Stimulated activated naive CD4-positive, alpha-beta T cell (primary cell): ENCODE data around the gene CTNNA3.

Source experiments
- DNase-seq, 6 experiments: peaks; one replicate each; lab custom pipeline; 2025; lab: John Stamatoyannopoulos, UW

The CTNNA3 gene

DNA sequence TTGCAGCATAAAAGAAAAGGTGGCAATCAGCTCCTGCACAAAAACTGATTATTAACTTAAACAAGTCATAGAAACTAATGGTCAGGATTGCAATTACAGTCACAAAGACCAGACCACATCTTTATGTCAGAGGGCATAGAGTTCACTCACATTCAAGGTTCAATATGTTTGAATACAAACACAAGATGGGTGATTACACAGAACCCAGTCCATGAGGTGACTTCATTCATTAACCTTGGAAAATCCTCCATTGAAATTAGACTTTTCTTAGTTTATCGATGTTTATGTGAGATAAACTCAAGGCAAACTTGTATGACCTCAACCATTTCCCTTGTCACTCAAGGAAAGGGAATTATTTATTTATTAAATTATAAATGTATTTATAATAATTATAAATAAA, 1158.8 kb downstream of the CTNNA3 start:
- no peak for DNase-seq

DNA sequence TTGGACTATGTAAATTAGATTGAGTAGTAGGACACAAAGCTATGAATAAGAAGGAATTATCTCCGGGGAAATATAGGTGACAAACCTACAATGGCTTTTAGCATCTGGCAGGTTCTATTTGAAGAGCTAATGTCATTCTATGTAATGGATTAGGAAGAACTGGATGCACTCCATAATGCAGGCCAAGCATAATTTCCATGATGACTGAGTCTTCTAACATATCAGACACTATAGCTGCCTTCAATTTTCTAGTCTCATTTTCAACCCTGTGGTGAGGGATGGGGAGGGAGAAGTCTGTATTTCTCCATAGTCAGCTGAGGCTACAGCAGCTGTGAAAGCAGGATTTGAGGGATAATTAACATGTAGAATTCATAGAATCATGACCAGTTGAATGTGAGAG, 1160.6 kb downstream of the CTNNA3 start:
- DNase-seq = no peak

DNA sequence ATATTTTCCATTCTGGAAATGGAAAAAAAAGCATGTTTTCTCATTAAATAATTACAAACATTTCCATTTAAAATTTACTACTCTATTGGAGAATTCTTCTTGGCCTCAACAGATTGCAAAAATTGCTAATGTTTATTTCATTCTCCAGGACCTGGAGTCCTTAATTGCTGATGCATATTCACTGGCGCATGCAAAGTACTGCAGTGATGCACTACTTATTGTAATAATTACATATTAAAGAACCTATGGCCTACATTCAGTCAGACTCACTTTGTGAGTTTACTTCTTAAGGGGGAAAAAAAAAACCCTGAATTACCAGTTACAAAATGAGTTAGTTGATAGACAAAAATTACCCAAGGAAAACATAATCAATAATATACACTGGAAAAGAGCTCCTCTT, 1161.1 kb downstream of the CTNNA3 start:
- DNase-seq = no peak

DNA sequence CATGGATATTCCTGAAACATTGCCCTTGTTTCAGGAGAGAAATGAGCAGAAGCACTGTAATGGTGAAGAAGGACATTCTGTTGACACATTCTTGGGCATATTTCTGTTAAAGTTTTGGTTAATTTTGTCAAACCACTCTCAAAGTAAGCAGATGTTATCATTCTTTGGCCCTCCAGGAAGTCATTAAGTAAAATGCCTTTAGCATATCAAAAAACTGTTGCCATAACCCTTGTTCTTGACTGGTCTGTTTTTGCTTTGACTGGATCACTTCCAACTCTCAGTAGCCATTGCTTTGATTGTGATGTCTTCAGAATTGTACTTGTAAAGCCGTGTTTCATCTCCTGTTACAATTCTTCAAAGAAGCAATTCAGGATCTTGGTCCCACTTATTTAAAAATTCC, 1174.5 kb downstream of the CTNNA3 start:
- no peak for DNase-seq

DNA sequence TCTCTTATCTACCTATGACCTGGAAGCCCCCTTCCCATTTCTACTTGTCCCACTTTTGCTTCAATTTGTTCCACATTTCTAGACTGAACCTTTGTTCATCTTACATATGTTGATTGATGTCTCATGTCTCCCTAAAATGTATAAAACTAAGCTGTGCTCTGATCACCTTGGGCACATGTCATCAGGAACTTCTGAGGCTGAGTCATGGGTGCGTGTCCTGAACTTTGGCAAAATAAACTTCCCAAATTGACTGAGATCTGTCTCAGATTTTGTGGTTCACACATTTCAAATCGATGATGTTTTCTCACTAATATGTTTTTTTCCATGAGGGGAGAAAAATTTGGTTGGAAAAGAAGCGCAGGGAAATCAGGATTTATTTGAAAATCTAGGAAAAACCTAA, 1176.4 kb downstream of the CTNNA3 start:
- DNase-seq = no peak

DNA sequence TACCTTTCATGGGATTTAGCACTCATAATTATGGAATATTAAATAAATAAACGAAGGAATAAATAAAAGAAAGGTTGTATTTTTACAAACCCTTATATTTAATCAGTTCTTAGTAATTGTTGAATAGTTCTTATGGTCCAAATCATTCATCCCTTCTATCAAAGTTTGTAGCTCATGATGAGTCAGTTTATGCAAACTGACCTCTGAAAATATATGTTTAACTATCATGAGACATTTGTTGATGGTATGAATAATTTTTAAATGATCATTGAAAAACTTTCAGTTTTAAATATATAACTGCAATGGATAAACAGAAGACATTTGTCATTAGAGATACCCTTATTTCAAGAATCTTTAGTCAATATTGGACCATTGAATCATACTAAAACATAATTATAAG, 1181.3 kb downstream of the CTNNA3 start:
- DNase-seq = no peak

DNA sequence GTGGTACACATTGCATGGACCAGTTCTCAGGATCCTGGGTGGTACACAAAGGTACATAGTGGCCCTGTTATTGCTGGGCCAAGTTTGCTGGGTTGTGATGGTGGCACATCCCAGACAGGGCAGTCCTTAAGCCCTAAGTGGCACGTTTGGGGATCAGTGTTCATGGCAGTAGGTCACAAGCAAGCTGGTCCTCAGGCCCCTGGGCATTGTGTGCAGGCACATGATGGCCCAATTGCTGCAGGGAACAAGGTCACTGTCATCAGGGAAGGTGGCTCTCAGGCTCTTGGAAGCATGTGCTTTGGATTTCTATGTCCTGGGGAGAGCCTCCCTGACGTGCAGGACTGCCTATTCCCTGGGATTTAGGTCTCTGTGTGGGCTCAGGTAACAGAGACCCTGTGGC, 1182.5 kb downstream of the CTNNA3 start:
- DNase-seq = no peak

DNA sequence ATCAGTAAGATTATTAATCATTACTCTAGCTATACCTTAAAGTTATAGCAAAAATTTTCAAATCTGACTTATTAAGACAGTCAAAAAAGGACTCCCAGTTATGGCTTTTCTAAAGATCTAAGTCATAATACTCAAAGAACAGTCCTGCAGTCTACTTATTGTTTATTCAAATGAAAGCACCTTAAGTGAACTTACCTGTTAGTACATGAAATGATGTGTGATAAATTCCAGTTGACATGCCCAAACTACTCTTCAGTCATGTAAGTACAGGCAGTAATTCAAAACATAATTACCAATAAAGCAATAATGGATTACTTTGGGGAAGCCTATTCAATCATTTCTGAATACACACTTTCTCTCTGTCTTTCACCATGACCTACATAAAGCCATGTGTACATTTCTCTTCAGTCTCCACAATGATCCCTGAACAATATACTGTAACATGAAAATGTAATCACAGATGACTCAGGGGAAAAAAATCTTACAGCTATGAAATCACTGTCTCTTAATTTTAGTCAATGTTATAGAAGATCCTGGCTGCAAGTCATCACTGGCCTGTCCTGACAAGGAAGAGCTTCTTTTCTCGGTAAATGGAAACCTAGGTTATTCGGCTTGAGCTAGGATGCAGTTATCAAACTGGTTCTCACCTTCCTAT, 1190.9 kb downstream of the CTNNA3 start:
- DNase-seq = no peak

DNA sequence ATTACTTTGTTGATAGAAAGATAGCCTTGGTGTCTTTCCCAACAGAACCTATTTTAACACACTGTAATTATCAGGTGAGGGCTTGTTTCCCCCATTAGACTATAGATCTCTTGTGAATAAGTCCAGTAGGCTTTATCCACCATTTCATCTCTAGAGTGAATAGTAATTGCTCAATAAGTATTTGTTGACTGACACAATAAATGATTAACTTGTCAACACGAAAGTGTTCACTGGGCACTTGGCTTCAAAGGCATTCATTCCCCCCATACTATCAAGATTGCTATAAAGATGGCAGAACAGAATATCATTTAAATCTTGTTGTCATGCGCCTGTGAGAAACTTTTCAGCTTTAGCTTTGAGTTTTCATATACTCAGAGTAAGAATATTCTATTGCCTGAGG, 1194.6 kb downstream of the CTNNA3 start:
- no peak for DNase-seq

DNA sequence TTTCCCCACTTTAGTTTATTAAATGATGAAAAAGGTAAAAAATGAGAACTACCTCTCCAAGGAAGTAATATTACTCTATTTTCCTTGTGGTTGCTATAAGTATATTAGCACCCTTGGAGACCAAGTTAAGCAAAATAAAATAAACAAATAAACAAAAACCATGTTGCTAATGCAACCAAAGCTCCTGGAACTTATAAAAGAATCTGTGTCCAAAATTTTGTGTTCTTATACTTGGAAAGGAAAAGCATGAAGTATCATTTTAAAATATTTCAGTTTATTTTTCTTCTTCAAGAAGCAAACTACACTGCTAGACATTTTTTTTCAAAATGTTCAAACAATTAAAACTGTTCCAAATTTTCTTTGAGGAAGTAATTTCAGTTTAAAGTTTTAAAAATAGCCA, 1212.0 kb downstream of the CTNNA3 start:
- no peak for DNase-seq

DNA sequence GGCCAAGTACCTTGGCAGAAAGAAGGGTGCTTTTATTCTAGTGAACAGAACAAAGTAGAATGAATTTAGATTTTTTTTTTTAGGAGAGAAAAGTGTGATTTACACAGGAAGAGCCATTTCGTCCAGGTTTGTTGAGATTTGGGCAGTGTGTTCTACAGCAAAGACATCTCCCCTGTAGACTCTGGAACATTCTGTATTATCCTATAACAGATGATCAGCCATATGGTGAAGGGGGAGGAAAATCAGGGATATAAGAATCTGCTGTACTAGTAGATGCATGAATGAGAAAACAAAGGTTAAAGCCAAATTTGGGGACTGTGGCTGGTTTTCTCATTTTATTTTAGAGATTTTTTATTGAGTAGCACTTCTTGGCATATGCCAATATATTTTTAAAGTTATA, 1223.8 kb downstream of the CTNNA3 start:
- DNase-seq = no peak

DNA sequence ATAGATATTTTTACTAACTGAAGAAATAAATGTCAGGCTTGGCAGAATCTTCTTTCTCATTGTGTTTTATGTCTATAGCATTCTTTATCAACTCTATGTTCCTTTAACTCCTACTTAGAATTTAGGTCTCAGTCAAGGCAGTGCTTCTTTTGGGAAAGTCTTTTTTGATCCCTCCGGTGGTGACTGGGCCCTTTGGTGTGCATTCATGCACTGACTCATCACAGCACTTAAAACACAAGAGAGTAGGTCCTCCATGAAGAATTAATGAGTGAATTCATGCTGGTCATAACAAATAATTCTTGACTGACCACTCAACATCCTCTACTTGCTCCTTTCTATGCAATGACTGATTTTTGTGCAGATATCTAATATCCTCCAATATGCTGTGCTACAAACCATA, 1229.0 kb downstream of the CTNNA3 start:
- DNase-seq = no peak

DNA sequence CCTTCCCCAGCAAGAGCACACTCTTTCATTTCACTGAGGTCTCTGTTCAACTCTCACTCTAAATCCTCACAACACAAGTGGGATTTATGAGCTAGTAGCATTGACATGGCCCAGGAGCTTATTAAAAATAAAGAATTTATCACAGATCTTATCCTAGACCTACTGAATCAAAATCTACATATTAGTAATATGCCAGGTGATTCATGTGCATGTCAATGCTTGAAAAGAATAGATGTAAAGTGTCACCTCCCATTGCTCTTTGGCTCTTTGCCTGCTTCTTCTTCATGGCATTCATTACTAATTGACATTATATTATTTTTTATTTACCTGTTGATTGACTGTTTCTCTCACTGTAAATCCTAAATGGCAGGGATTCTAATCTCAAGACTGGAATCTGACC, 1229.4 kb downstream of the CTNNA3 start:
- no peak for DNase-seq

DNA sequence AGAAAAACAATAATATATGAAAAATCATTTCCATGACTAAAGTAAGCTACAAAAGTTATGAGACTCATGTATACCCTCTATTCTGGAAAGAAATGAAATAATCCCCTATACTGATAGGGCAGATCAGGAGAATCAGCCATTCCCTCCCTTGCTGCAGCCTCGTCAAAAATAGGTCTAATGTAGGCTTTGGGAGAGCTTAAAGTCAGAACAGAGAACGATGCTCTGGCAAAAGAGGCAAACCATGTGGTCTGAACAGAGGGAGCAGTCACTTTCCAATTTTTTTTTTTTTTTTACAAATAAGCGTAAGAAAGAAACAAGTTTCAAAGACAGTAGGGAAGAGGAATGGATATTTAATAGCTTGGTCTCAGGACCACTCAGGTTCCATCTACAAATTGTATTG, 1232.4 kb downstream of the CTNNA3 start:
- DNase-seq = no peak

DNA sequence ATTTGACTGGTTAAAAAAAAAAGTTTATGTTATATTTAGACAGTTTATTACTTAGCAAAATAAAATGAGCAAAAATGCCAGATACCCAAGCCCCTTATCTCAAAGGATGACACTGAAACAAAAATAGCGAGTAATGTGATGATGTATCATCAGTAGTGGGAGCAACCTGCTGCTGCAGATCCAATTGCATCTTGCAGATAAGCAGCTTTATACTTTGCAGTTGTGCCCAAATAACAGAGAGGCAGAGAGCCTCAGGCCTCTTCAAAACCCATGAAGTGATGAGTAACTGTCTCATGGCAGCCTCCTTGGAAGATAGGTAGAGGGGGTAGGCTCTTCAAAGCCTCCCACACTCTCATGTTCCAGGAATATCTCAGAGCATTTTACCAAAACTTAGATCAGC, 1238.4 kb downstream of the CTNNA3 start:
- no peak for DNase-seq

DNA sequence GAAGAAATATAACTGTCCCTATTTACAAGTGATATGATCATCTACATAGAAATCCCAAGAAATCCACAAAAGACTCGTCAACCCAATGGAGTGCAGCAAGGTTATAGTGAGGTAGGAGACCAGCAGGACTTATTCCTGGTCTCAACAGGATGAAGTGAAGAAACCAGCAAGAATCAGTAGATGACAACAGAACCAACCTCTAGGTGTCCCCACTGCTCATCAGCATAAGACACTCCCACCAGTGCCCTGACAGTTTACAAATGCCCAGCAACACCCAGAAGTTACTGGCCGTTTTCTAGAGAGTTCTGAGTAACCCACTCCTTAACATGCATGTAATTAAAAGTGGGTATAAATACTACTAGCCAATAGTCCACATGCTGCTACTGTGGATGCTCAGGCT, 1240.7 kb downstream of the CTNNA3 start:
- no peak for DNase-seq

DNA sequence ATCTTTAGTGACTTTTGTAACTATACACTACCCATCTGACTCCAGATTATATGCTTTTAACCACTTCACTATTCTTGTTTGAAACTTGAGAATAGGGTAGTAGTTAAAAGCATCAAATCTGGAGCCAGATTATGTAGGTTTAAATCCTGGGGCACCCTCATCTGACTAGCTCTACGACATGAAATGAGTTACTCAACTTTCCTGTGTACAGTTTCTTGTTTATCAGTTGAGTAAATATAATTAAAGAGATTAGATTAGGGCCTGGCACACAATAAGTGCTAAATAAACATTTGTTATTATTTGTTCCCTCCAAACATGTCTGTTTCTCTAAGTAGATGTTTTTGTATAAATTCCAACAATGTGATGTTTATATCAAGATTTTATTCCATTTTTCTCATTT, 1255.4 kb downstream of the CTNNA3 start:
- no peak for DNase-seq

DNA sequence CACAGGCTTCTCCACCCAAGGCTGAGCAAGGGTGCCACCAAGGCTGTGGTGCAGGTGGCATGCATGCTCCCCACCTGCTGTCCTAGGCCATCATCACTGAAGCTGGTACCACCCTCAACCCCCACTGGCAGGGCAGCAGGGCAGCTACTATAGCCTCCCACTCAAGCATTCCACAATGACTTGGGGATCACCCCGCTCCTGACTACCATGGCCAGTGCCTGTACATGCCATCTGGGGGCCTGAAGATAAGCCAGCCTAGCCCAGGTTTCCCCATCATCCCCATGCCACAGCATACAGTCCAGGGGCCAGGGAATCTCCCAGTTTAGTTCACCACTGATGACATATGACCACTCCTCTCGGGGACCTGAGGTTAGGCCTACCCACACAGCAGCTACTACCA, 1281.1 kb downstream of the CTNNA3 start:
- no peak for DNase-seq

DNA sequence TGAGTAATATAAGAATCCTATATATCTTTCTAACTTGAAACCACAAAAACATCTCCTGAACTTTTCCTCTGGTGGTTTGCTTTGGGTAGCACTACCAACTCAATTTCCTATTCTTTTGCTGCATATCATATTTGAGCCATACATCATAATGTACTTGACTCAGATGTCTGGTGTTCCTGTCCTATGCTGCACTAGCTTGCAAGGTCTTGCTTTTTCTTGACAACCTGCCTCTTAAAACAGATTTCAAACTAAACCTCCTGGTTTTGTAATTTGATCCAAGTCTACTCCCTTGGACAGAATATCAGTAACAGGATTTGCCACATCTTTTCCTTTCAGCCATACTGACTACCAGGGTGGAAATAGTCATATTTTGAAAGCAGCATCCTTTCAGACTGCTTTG, 1290.4 kb downstream of the CTNNA3 start:
- DNase-seq = no peak

DNA sequence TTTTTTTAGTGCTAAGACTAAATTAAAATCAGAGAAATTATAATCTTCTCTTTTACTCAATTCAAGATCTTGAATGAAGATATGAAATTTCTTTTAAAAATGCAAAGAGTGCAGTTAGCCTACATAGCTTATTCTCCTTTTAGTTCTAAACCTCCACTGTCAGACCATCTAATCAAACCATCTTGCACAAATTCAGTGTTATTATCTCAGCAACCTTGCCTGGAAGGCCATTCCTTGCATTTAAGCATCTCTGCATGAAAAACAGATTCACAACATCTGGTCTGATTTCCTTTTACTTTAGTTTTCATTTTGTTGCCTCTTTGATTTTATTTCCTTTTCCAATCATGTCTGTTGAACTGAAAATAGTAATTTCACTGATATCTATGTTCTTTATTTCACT, 1297.3 kb downstream of the CTNNA3 start:
- no peak for DNase-seq

DNA sequence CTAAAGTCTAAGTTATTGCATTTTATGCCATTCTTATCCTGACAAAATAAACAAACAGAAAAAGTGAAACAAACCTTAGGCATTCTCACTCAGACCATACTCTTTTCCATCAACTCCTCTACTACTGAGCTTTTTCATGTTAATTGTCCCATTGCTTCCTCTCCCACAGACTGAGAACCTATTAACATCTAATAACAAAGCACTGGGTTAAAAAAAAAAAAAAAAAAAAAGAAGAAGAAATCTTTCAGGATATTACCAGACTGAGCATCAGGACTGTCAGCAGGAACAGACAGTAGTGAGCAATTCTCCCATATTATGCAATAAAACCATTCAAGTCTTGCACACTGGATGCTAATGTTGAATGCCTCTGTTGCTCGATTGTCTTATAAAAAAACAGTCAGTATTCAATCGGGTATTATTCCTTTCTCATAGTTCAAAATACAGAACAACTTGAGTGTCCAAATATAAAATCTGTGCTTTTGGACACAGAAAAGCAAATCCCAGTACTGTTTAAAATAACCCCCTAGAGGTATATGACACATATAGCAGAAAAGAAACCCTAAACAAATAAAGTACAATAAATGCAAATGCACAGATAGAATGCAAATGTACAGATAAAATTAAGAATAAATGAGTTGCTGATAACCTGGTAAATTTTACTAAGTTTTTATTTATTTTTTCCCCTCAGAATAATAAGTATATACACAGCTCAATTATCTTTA, 1301.5 kb downstream of the CTNNA3 start:
- no peak for DNase-seq

DNA sequence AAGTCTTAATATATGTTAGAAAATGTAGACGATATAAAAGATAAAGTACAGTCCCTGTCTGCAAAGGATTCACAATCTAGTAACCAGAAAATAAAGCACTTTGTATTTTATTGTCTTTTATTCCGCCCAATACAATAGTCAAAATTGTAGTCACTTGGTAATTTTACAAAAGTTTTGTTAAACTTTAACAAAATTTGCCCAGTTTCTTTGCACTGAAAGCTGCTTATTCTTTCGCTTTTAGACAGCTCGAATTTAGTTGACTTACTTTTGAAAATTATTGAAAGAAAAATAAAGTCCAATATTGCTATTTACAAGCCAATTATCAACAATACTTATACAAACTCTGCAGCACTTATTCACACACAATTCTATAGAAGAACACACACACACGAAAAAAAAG, 1305.1 kb downstream of the CTNNA3 start:
- no peak for DNase-seq

DNA sequence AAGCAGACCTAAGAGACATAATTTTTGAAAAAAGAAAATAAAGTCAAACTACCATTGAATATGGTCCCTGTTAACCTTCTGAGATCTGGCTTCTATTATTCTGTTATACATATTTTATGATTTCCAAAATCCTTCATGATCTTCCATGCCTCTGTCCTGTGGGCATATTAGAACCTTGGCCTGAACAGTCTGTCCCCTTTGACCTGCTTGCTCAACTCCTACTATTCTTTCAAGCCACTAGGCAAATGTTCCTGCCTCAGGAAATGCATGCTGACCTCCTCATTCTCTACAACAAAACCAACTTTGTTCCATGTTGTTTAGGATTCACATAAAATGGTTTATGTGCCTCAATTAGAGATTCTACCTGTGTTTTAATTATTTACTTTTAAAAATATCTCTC, 1315.0 kb downstream of the CTNNA3 start:
- DNase-seq = no peak
